Brain microvascular endothelial cell (primary cell): ENCODE results near the gene GON7.

Experiments
- DNase-seq: peaks from one replicate; pipeline ENCODE4 v3.0.0-alpha.2; 2020
- H3K27ac ChIP-seq: fragments of 250-450 bp; sonication (Bioruptor Pico); 2 replicates; pipeline ENCODE4 v1.5.1; 2020; ENCODE audit warnings: mild to moderate bottlenecking, moderate library complexity
- H3K27me3 ChIP-seq: fragments of 250-450 bp; sonication (Bioruptor Pico); replicated peaks from 2 replicates; pipeline ENCODE4 v1.5.1; 2020; ENCODE audit warnings: mild to moderate bottlenecking
- H3K36me3 ChIP-seq: fragments of 250-450 bp; sonication (Bioruptor Pico); replicated peaks from 2 replicates; pipeline ENCODE4 v1.5.1; 2020; ENCODE audit warnings: mild to moderate bottlenecking
- H3K4me3 ChIP-seq: 2 replicates; pipeline ENCODE4 v1.5.1; 2011; ENCODE audit warnings: low read depth, mild to moderate bottlenecking, control low read depth, low read length, moderate library complexity
- CTCF ChIP-seq: IDR thresholded peaks from 2 replicates; pipeline ENCODE4 v1.5.1; 2011; ENCODE audit warnings: low read depth, mild to moderate bottlenecking, moderate library complexity, low read length, control low read depth, inconsistent platforms; ENCODE audit errors: missing control alignments
- in situ Hi-C: cut with HindIII; loops from 2 replicates; pipeline ENCODE4 v1.10.0; 2017; ENCODE audit warnings: low sequenced_read_pairs, low pct_ligation_motif_present

The GON7 gene

GRCh38 chr14:93186956-93187355 lies 19.9 kb downstream of the GON7 start:
- H3K27ac ChIP-seq: no peak overlapping the region
- in situ Hi-C loops: no loop called here
- H3K4me3 ChIP-seq: no peak overlapping the region
- DNase-seq: no peak
- no peaks in the 10 kb centered on the region for H3K36me3 ChIP-seq
- no peak for TF ChIP-seq CTCF
- no peaks in the 10 kb centered on the region for H3K27me3 ChIP-seq

- in situ Hi-C loops: no loop called here
- no peak for TF ChIP-seq CTCF
- Histone ChIP-seq H3K36me3 (no peaks in the 10 kb centered on the region), H3K27ac (no peak overlapping the region), H3K27me3 (no peaks in the 10 kb centered on the region), H3K4me3 (no peak overlapping the region)
- DNase-seq: no peak
Measured at GRCh38 chr14:93186466-93186865, 20.4 kb downstream of the GON7 start.

GRCh38 chr14:93185349-93185720 lies 21.5 kb downstream of the GON7 start:
- no peaks in the 10 kb centered on the region for H3K36me3 ChIP-seq
- DNase-seq: no peak
- H3K4me3 ChIP-seq: peak overlapping the region; percentile 95
- H3K27me3 ChIP-seq: no peaks in the 10 kb centered on the region
- H3K27ac ChIP-seq: peak overlapping the region; percentile 69
- no peak for TF ChIP-seq CTCF
- in situ Hi-C loops: no loop called here

GRCh38 chr14:93184391-93185348 lies 22.2 kb downstream of the GON7 start, which contains the start of the genes LYSET and MOAP1:
Gene LYSET (plus strand): TSS chr14:93185317. CDS start chr14:93185406, 89 bp downstream.
Gene MOAP1 (minus strand): TSS chr14:93184897. CDS start chr14:93184242, 655 bp downstream.
- H3K36me3 ChIP-seq: no peaks in the 10 kb centered on the region
- in situ Hi-C loops: no loop called here
- no peak for TF ChIP-seq CTCF
- H3K27ac ChIP-seq: peak within 1 kb of the TSS; percentile 69
- peak; percentile 72 for DNase-seq
- peak within 1 kb of the TSS; percentile 95 for H3K4me3 ChIP-seq
- H3K27me3 ChIP-seq: no peaks in the 10 kb centered on the region

- Histone ChIP-seq H3K4me3 (peak overlapping the region; percentile 95), H3K27ac (no peak overlapping the region), H3K27me3 (no peaks in the 10 kb centered on the region), H3K36me3 (no peaks in the 10 kb centered on the region)
- TF ChIP-seq CTCF: no peak
- in situ Hi-C loops: no loop called here
- no peak for DNase-seq
Measured at GRCh38 chr14:93183596-93184317, 23.1 kb downstream of the GON7 start.
